Muscle of arm (tissue), 14 donors: ENCODE data around the gene PCDHA13. TPM values are rescaled to one million over a fixed set of nuclear protein-coding genes. Genes with fewer than 3 reads are reported as not detected.
"Not testable (repeated sequence)": the region's sequence is repeated elsewhere in the genome, so short reads cannot be mapped to it uniquely, and the experiment has no call there.

ENCODE experiments used
- DNase-seq: peaks from one replicate; pipeline ENCODE4 v3.0.0-alpha.2; 2013
- long read RNA-seq, 11 donors: transcript quantifications; one replicate each; lab custom pipeline, GENCODE V29; 2026
- polyA plus RNA-seq, 12 donors: library from polyadenylated mRNA; unstranded; fragments of 120-200 nt; gene quantifications; one replicate each; pipeline ENCODE4 v1.2.1, GENCODE V29; 2013; ENCODE audit not compliant: insufficient read length in 12 of 12

Gene PCDHA13
- polyA plus RNA-seq, result 1 to 10 TPM in 1 of 12 donors, under 1 TPM in 7, not detected in 4; 0.03 to 2.8 (median 0.06) TPM
- long read RNA-seq, donor 1, full-length matches to known transcripts, result 2 of 2 reads
- long read RNA-seq, donor 1, partial matches to known transcripts, result 0 of 2 reads
- long read RNA-seq, donor 1, other reads (novel, unspliced or antisense), result 0 of 2 reads
- long read RNA-seq, donor 2, result 0 reads
- long read RNA-seq, donor 3, result 0 reads
- long read RNA-seq, donor 4, result 0 reads
- long read RNA-seq, donor 5, result 0 reads
- long read RNA-seq, donor 6, result 0 reads
- long read RNA-seq, donor 7, result 0 reads
- long read RNA-seq, donor 8, result 0 reads
- long read RNA-seq, donor 9, result 0 reads
- long read RNA-seq, donor 10, result 0 reads
- long read RNA-seq, donor 11, result 0 reads

- no peak for DNase-seq
Observed at GRCh38 chr5:140881889-140882590, at the start of gene PCDHA13. TSS of gene PCDHA13 (plus strand) at chr5:140882124. CDS start at chr5:140882269, 145 bp downstream.

GRCh38 chr5:140833993-140834392, 47.9 kb upstream of the PCDHA13 start, which contains the start of gene PCDHA7:
TSS of gene PCDHA7 (plus strand) at chr5:140834269. CDS start at chr5:140834384, 115 bp downstream.
- no peak for DNase-seq

DNA sequence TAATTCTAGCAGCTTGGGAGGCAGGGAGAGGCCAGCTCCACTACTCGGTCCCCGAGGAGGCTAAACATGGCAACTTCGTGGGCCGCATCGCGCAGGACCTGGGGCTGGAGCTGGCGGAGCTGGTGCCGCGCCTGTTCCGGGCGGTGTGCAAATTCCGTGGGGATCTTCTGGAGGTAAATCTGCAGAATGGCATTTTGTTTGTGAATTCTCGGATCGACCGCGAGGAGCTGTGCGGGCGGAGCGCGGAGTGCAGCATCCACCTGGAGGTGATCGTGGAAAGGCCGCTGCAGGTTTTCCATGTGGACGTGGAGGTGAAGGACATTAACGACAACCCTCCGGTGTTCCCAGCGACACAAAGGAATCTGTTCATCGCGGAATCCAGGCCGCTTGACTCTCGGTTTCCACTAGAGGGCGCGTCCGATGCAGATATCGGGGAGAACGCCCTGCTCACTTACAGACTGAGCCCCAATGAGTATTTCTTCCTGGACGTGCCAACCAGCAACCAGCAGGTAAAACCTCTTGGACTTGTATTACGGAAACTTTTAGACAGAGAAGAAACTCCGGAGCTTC, 47.4 kb upstream of the PCDHA13 start:
- DNase-seq, result not testable (repeated sequence)

DNA sequence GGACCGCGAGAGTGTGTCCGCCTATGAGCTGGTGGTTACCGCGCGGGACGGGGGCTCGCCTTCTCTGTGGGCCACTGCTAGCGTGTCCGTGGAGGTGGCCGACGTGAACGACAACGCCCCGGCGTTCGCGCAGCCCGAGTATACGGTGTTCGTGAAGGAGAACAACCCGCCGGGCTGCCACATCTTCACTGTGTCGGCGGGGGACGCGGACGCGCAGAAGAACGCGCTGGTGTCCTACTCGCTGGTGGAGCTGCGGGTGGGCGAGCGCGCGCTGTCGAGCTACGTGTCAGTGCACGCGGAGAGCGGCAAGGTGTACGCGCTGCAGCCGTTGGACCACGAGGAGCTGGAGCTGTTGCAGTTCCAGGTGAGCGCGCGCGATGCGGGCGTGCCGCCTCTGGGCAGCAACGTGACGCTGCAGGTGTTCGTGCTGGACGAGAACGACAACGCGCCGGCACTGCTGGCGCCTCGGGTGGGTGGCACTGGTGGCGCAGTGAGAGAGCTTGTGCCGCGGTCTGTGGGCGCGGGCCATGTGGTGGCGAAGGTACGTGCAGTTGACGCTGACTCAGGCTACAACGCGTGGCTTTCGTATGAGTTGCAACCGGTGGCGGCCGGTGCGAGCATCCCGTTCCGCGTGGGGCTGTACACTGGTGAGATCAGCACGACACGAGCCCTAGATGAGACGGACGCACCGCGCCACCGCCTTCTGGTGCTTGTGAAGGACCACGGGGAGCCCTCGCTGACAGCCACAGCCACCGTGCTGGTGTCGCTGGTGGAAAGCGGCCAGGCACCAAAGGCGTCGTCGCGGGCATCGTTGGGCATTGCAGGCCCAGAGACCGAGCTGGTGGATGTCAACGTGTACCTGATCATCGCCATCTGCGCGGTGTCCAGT, 46.1 kb upstream of the PCDHA13 start:
- no peak for DNase-seq

GRCh38 chr5:140840978-140841962, 40.7 kb upstream of the PCDHA13 start, which contains the start of gene PCDHA8:
TSS of gene PCDHA8 (plus strand) at chr5:140841187. CDS start at chr5:140841322, 135 bp downstream.
- DNase-seq, result no peak

- no peak for DNase-seq
Observed at GRCh38 chr5:140842798-140843733, 38.9 kb upstream of the PCDHA13 start.

DNA sequence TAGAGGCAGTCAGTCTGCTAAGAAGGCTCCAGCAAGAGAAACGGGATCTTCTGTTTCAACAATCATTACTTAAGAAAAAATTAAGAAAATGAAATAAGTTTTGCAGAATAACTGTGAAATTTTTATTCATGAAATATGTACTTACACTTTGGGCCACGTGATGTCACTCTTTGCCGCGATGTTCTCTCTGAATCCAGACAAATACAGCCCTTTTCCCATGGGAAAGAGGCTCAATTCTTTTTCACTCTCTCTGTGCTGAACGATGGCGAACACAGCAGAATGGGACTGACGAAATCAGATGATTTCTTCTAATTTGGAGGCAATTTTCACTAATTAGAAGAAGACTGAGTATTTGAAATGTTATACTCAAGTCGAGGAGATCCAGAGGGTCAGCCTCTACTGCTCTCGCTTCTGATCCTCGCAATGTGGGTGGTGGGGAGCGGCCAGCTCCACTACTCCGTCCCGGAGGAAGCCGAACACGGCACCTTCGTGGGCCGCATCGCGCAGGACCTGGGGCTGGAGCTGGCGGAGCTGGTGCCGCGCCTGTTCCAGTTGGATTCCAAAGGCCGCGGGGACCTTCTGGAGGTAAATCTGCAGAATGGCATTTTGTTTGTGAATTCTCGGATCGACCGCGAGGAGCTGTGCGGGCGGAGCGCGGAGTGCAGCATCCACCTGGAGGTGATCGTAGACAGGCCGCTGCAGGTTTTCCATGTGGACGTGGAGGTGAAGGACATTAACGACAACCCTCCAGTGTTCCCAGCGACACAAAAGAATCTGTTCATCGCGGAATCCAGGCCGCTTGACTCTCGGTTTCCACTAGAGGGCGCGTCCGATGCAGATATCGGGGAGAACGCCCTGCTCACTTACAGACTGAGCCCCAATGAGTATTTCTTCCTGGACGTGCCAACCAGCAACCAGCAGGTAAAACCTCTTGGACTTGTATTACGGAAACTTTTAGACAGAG, 33.5 kb upstream of the PCDHA13 start, which contains the start of gene PCDHA9:
PCDHA9 (plus strand) TSS at position 244 of the 964 bp plus-strand sequence; CDS start at position 358, 114 bp downstream.
- not testable (repeated sequence) for DNase-seq

- DNase-seq, result not testable (repeated sequence)
Observed at GRCh38 chr5:140849831-140850634, 31.9 kb upstream of the PCDHA13 start.

GRCh38 chr5:140855772-140856674, 25.9 kb upstream of the PCDHA13 start, which contains the start of gene PCDHA10:
TSS of gene PCDHA10 (plus strand) at chr5:140855897. CDS start at chr5:140856049, 152 bp downstream.
- no peak for DNase-seq

GRCh38 chr5:140857177-140857986, 24.5 kb upstream of the PCDHA13 start:
- no peak for DNase-seq

DNA sequence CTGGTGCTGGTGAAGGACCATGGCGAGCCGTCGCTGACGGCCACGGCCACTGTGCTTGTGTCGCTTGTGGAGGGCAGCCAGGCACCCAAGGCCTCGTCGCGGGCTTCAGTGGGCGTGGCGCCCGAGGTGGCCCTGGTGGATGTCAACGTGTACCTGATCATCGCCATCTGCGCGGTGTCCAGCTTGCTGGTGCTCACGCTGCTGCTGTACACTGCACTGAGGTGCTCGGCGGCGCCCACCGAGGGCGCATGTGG, 24.0 kb upstream of the PCDHA13 start:
- DNase-seq, result no peak

GRCh38 chr5:140862441-140863295, 19.3 kb upstream of the PCDHA13 start:
- no peak for DNase-seq

- no peak for DNase-seq
Observed at GRCh38 chr5:140868721-140869554, 13.0 kb upstream of the PCDHA13 start, which contains the start of gene PCDHA11. TSS of gene PCDHA11 (plus strand) at chr5:140868957. CDS start at chr5:140869104, 147 bp downstream.
